HUDEP-2 (cell line): ENCODE data around the gene ADAM33.

Source experiments
- DNase-seq, 76 experiments: peaks; one replicate each; lab custom pipeline; 2025; ENCODE audit not compliant: unreplicated experiment in 76 of 76; lab: John Stamatoyannopoulos, UW

The ADAM33 gene

DNA sequence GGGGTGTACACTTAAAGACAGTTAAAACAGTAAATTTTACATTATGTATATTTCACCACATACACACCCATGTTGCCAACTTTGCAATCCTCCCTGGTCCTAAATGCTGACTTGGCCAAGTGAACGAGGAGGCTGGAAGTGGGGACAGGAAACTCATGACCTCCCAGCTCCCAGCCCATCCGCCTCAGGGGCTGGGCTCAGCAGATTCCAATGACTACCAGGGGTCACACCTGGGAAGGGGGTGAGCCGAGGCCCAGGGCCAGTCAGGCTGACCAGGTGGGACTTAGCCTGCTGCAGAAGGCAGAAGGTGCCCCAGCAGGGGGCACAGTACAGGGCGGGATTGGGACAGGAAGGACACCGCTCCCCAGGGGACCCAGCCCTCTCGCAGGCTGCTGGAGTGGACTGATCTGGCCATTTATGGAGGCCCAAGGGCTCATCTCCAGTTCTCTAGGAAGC lies 28.2 kb upstream of the ADAM33 start:
- DNase-seq, result no peak

- no peak for DNase-seq
These were observed 25.7 kb upstream of the ADAM33 start for GRCh38 chr20:3707508-3707899.

DNA sequence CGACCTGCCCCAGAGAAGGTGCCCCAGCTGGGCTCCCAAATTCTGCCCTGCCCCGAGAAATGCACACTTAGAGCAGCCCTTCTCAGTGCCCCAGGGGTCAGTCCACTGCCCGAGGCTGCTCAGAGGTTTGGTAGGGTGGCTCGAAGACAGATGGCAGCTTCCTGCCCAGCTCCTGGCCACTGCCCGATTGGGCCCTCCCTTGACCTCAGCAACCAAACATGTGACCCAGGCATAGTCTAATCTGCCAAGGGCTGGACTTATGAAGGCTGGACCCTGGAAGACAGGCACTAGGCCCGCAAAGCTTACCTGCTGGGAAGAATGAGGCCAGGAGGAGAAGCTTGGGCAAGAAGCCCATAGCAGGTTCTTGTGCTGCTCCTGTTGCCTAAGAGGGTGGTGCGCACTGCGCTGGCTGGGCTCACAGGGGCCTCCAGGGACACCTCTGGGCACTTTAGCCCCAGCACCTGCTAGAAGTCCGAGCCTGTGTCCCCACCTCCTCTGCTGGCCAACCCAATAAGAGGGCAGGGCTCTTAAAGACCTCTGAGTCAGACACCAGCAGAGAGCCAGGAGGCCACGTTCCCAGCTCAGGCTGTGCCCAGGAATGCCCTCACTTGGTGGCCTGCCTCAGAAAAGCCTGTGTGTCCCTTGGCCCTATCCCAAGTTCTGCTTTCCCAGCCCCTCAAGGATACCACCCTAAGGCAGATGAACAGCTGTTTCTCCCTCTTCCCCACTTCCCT lies 25.1 kb upstream of the ADAM33 start:
- peak in 1 of 76 experiments; percentile 4 for DNase-seq

DNA sequence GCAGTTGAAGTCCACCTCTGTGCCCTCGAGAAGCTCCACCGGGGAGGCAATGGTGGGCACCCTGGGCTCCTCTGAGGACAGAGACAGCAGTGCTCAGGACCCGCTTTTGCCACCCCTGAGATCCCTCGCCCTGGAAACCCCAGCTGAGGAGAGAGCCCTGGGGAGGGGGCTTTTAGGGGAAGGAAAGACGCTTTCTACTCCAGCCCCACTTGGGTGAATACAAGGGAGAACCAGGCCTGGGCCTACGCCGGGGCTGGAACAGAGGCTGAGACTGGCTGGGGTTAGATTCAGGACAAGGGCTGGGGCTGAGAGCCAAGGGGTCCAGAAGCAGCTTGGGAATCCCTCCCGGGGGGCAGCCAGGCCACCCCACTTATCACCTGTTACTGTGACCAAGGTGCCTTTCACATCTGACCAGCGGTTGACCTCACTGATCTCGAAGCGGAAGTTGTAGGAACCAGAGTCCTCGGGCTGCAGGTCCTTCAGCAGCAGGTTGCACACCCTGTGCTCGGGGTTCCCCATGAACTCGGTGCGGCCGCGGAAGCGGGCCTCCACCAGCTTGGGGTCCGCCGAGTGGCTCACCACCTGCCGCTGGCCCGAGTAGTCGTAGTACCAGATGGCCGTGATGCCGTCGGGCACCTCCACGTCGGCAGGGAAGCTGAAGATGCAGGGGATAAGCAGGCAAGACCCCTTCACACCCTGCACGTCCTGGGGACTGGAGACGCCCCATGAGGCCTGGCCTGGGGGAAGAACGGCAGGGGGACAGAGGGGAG lies 24.3 kb upstream of the ADAM33 start:
- DNase-seq, result no peak

DNA sequence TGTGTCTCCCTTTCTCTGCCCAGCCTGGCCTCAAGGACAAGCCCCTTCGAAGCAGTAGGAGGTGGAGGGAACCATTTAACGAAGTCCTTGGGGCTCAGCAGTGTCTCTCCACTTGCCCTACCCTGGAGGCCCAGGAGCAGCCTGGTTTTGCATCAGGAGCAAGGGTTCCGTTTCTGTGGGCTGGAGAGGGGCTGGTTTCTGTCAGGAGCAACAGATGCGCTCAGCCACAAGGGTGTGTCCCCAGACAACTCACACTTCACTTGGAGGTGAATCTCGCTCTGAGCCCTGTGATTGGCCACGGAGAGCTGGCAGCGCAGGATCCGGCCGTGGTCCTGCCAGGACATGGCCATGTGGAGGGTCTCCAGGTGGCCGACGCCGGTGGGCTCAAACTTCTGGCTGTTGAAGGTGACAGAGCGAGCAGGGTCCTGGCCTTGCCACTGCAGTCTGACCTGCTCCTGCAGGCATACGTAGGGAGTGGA lies 23.7 kb upstream of the ADAM33 start:
- no peak for DNase-seq

- no peak for DNase-seq
These were observed 22.3 kb upstream of the ADAM33 start for GRCh38 chr20:3704087-3704486.

DNA sequence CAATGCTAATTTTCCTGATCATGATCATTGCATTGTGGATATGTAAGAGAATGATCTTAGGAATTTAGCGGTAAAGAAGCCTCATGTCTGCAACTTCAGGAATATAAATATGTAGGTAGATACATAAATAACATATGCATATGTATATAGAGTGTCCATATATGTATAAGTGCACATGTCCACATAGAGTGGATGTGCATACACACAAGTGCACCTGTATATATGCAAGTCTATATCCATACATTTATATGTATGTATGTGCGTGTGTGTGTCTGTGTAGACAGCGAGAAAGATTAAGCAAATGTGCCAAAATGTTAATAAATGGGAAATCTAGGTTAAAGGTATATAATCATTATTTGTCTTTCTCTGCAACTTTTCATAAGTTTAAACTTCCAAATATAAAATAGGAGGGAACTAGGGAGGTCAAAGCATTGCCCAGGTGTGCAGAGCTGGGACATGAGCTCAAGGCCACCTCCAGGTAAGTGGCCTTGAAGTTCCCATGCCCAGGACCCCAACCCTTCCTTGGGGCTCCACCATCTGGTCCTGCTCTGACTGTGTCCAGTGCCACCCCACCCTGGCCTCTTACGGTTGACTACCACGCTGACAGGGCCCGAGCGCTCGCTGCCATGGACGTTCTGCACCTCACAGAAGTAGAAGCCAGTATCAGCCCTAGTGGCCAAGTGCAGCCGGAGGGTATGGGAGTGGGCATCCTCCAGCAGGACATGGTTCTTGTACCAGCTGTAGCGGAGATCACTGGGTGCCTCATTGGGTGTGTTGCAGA lies 21.0 kb upstream of the ADAM33 start:
- no peak for DNase-seq

DNA sequence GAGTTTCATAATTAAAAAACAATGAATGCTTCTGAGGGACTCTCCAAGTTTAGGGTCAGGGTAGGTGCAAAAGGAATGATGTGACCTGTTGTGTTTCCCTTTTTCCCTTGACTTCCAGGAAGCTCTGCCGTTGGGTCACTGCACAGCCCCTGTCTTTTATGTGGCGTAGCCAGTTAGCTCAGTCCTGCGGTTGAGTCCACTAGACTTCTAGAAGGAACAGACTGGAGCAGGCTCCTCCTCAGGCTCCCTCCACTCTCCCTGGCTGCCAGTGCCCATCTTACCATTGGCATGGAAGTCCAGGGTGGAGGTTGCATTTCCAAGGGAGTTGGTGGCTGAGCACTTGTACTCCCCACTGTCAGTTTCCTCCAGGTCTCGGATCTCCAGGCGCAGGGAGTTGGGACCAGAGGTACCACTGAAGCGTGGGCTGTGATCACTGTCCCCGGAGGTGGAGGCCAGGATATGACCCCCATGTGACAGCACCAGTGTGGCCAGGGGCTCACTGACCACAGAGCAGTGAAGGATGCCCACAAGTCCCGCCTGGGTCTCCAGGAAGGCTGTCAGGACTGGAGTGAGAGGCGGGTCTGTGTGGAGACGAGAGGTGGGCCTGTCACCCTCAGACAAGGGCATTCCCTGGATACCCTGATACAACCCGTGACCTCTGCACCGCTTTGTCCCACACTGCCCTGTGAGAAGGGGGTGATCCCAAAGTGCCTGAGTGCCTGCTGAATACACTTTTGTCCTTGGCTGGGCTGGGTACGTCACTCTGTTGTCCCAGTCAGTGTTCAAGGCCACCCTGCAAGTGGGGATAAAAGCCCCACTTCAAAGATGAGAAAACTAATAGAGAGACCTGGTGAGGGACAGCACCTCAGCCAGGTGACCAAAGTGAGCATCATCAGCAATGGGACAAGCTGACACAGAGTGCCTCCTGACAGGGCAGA lies 19.5 kb upstream of the ADAM33 start:
- DNase-seq, result no peak

- no peak for DNase-seq
These were observed 17.2 kb upstream of the ADAM33 start for GRCh38 chr20:3699037-3699436.

GRCh38 chr20:3698591-3699001 lies 16.8 kb upstream of the ADAM33 start:
- DNase-seq, result no peak

DNA sequence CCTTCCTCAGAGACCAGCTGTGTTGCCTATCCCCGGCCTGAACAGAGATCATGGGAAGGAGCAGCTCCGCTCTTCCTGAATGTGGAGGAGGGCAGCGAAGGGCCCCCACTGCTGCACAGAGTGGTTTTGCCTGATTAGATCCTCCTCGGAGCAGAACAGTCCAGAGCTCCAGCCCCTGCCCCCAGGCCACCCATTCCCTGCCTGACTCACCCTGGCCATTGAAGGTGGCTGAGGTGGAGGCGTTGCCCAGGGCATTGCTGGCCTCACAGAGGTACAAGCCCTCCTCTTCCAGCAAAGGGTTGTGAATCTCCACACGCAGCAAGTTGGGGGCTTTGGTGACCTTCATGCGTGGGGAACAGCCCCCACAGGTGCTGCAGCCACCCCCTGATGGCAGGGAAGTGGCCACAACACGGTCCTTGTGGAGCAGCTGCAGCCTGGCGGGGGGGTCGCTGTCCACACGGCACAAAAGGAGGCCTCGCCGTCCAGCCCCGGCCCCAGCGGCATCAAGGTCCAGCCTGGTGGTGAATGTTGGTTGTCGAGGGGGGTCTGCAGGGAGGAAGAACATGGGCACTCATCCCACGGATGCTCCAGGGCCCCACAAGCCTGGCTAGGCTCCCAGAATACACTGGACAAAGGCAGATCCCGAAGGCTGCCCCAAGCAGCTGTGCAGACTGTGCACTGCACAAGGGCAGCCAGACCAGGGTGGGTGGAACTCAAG lies 15.9 kb upstream of the ADAM33 start:
- DNase-seq, result no peak

DNA sequence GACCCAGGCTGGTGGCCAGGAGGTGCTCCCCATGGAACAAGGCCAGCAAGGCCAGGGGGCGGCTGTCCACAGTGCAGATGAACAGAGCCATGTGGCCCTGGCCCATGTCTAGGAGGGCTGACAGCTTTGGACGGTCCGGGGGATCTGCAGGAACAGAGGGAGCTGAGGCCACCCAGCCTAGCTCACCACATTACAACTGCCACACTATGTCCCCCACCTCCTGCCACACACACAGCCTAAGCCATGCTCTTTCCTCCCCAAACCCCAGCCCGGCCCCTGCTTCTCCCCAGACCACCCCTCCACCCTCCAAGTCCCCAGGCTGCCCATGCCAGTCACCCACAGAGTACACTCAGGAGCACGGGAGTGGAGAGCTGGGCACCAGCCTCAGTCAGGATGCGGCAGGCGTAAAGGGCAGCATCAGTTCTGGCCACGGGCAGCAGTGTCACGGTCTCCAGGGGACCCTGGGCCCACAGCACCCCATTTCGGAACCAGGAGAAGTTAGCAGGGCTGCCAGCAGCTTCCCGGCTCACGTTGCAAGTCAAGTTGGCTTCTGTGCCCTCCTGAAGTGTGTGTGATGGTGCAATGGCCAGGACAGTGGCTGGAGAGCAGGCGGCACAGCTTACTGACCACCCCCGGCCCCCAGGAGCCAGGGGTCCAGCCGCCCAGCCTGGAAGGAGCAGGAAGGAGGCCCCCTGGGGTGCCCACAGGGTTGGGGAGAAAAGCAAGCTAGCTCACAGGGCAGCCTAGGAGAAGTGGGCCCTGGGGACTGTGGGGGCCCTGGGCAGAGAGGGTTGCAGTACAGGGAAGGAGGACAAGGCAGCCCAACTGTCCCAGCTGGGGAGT lies 15.2 kb upstream of the ADAM33 start:
- no peak for DNase-seq

DNA sequence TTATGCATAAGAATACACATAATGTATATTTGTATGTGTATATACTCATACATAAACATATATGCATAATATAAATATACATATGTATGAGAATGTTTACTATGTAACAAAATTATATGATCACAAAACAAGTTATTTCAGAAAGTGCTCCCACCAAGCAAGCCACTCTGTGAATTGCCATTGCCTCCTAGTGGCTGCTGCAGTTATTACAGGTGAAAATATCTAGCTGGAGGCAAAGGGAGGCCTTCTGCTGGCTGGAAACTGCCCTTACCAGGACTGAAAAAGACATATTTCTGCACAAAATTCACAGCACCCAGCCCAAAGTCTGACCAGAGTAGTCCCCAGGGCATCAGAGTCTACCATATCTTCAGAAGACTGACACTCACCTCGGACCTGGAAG lies 14.4 kb upstream of the ADAM33 start:
- DNase-seq, result peak in 6 of 76 experiments; percentile 4 to 29 (median 10)

GRCh38 chr20:3694864-3695263 lies 13.1 kb upstream of the ADAM33 start:
- DNase-seq, result no peak

GRCh38 chr20:3693376-3693775 lies 11.6 kb upstream of the ADAM33 start:
- DNase-seq, result no peak

DNA sequence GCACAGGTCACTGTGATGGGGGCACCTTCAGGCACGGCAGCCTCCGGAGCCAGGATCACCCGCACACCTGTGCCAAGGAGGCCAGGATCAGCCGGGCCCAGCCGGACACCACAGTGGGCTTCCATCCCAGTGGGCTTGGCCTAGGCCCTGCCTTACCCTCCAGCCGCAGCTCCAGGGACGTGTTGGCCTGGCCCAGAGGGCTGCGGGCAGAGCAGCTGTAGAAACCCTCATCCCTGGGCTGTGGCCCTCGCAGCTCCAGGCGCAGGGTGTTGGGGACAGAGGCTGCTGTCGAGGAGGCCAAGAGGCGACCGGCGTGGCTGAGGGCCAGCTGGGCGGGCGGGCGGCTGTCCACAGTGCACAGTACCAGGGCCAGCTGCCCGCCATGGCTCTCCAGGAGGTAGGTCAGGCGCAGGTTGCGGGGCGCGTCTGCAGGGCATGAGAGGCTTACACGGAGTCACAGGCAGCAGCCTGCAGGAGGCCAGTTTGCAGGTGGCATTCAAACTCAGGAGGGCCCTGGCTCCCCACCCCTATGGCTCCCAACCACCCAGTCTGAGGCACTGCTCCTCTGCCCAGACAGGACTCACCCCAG lies 11.0 kb upstream of the ADAM33 start:
- no peak for DNase-seq

DNA sequence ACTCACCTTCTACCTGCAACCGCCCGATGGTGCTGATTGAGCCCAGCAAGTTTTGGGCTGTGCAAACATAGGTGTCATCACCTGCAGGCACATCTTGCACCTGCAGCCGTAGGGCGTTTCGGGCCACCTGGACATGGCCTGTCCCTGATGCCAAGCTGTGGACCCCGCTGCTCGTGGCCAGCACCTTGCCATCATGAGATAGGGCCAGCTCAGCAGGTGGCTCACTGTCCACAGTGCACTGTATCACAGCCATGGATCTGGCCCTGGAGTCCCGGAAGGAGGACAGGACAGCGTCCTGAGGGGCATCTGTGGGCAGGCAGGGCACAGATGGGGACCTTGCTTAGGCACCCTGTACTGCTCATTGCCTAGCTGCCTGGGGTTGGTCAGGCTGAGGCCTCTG lies 10.1 kb upstream of the ADAM33 start:
- no peak for DNase-seq

- DNase-seq, result no peak
These were observed 9.5 kb upstream of the ADAM33 start for GRCh38 chr20:3691306-3691705.
